Measurements from ENCODE around the gene IL1RAP. TPM values are rescaled to one million over a fixed set of nuclear protein-coding genes. Genes with fewer than 3 reads are reported as not detected.

The IL1RAP gene
- total RNA-seq, 1 donor from 2014 or later = 10.8 TPM

- no peak for DNase-seq (ENCODE audit: low read depth)
- no peak overlapping the region for H3K4me3 ChIP-seq (ENCODE audit: low read depth, low read length)
- TF ChIP-seq, protein P1, sequence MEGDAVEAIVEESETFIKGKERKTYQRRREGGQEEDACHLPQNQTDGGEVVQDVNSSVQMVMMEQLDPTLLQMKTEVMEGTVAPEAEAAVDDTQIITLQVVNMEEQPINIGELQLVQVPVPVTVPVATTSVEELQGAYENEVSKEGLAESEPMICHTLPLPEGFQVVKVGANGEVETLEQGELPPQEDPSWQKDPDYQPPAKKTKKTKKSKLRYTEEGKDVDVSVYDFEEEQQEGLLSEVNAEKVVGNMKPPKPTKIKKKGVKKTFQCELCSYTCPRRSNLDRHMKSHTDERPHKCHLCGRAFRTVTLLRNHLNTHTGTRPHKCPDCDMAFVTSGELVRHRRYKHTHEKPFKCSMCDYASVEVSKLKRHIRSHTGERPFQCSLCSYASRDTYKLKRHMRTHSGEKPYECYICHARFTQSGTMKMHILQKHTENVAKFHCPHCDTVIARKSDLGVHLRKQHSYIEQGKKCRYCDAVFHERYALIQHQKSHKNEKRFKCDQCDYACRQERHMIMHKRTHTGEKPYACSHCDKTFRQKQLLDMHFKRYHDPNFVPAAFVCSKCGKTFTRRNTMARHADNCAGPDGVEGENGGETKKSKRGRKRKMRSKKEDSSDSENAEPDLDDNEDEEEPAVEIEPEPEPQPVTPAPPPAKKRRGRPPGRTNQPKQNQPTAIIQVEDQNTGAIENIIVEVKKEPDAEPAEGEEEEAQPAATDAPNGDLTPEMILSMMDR (IDR thresholded peaks at IDR 0.05; ENCODE audit: insufficient read depth, low read length, poor library complexity, severe bottlenecking) = no peak
- no peaks in the 10 kb centered on the region for H3K36me3 ChIP-seq (ENCODE audit: control insufficient read depth, insufficient read depth, low read length)
- no peaks in the 10 kb centered on the region for H3K27me3 ChIP-seq (ENCODE audit: control insufficient read depth, insufficient read depth, low read length)
Observed at GRCh38 chr3:190531406-190531805, 17.5 kb downstream of the IL1RAP start.

- H3K36me3 ChIP-seq (ENCODE audit: control insufficient read depth, insufficient read depth, low read length) = no peaks in the 10 kb centered on the region
- TF ChIP-seq, protein P1 (IDR thresholded peaks at IDR 0.05; ENCODE audit: insufficient read depth, low read length, poor library complexity, severe bottlenecking) = no peak
- H3K27me3 ChIP-seq (ENCODE audit: control insufficient read depth, insufficient read depth, low read length) = no peaks in the 10 kb centered on the region
- H3K4me3 ChIP-seq (ENCODE audit: low read depth, low read length) = no peak overlapping the region
- no peak for DNase-seq (ENCODE audit: low read depth)
Observed at GRCh38 chr3:190532731-190533203, 18.9 kb downstream of the IL1RAP start.

DNA sequence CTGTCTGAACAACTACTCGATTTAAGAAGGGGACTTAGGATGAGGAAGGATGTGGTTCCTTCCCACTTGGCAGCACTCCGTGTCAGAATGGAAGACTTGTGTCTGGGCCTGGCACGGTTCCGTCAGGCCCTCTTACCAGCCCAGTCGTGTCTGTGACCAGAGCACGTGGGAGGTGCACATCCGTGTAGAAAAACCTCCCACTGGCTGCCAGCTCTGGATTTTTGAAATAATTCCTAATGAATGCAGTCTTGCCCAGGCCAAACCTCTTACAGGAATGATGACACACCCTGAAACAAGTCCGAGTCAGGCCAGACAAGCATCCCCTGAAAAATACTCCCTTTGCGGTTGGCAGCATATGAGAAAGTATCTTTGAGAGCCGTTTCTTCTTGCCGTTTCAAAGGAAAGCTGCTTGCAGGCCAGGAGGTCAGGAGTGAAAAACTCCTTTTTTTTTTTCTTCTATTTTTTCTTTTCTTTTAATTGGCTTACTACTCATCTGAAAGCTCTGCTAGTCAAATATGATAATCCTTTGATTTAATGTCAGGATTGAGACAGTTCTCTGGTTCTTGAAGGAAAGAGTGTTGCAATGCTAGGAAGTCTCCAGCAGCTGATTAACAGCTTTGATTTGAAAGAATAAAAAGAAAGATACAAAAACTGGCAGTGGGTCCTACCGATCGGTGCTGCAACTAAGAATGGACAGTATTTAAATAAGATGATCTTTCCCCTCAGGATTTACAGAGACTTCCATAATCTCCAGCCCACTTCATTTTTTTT lies 19.8 kb downstream of the IL1RAP start:
- DNase-seq (ENCODE audit: low read depth) = peak; percentile 84
- no peaks in the 10 kb centered on the region for H3K36me3 ChIP-seq (ENCODE audit: control insufficient read depth, insufficient read depth, low read length)
- no peak overlapping the region for H3K4me3 ChIP-seq (ENCODE audit: low read depth, low read length)
- TF ChIP-seq, protein P1 (IDR thresholded peaks at IDR 0.05; ENCODE audit: insufficient read depth, low read length, poor library complexity, severe bottlenecking) = no peak
- no peaks in the 10 kb centered on the region for H3K27me3 ChIP-seq (ENCODE audit: control insufficient read depth, insufficient read depth, low read length)

DNA sequence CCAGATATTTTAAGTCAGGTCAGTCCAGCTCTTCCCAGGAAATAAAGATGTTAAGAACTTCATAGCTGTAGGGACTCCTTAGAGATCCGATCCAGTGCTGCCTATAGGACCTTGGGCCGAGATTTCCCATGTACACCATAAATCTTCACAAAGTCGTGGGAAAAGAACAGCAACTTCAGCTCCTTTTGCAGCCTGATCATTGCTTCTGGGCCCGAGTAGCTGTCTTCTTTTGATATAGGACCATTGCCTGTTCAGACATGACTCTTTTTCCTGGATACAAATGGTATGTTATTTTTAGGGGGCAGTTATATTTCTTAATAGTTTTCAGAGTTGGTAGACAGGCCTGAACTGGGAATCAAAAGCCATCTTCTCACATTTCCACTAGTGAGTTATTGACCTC lies 20.5 kb downstream of the IL1RAP start:
- DNase-seq (ENCODE audit: low read depth) = no peak
- H3K27me3 ChIP-seq (ENCODE audit: control insufficient read depth, insufficient read depth, low read length) = no peaks in the 10 kb centered on the region
- TF ChIP-seq, protein P1 (IDR thresholded peaks at IDR 0.05; ENCODE audit: insufficient read depth, low read length, poor library complexity, severe bottlenecking) = no peak
- no peak overlapping the region for H3K4me3 ChIP-seq (ENCODE audit: low read depth, low read length)
- no peaks in the 10 kb centered on the region for H3K36me3 ChIP-seq (ENCODE audit: control insufficient read depth, insufficient read depth, low read length)

- Histone ChIP-seq H3K27me3 (ENCODE audit: control insufficient read depth, insufficient read depth, low read length) (no peaks in the 10 kb centered on the region), H3K36me3 (ENCODE audit: control insufficient read depth, insufficient read depth, low read length) (no peaks in the 10 kb centered on the region), H3K4me3 (ENCODE audit: low read depth, low read length) (no peak overlapping the region)
- DNase-seq (ENCODE audit: low read depth) = no peak
- TF ChIP-seq, protein P1 (IDR thresholded peaks at IDR 0.05; ENCODE audit: insufficient read depth, low read length, poor library complexity, severe bottlenecking) = no peak
Observed at GRCh38 chr3:190534986-190535385, 21.1 kb downstream of the IL1RAP start.

DNA sequence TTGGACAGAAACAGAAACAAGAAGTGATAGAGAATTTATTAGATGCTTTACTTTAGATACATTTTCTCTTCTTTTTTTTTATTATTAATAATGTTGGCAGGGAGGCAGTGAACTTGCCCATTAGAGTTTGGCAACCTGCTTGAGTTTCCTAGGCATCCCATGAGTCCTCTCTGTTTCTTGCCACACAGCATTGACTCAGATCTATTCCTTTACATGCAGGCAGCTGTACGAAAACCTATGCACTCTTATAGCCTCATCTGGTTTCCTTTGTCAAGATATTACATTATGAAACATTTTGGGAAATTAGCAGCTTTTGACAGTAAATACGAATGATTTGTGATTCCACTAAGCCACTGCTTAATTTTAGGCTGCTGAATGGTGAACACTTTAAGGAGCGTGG lies 23.3 kb downstream of the IL1RAP start:
- H3K27me3 ChIP-seq (ENCODE audit: control insufficient read depth, insufficient read depth, low read length) = no peaks in the 10 kb centered on the region
- H3K36me3 ChIP-seq (ENCODE audit: control insufficient read depth, insufficient read depth, low read length) = no peaks in the 10 kb centered on the region
- H3K4me3 ChIP-seq (ENCODE audit: low read depth, low read length) = no peak overlapping the region
- TF ChIP-seq, protein P1 (IDR thresholded peaks at IDR 0.05; ENCODE audit: insufficient read depth, low read length, poor library complexity, severe bottlenecking) = no peak
- no peak for DNase-seq (ENCODE audit: low read depth)
